ENCODE data around the gene OMD.
"Not testable (repeated sequence)": the region's sequence is repeated elsewhere in the genome, so short reads cannot be mapped to it uniquely, and the experiment has no call there.

OMD gene

GRCh38 chr9:92424340-92424739 lies at the start of gene OMD:
Gene OMD (minus strand): TSS chr9:92424471. CDS start chr9:92417558, 6,913 bp downstream.
- no peak for DNase-seq

GRCh38 chr9:92468206-92468605 lies 43.9 kb upstream of the OMD start:
- no peak for DNase-seq

GRCh38 chr9:92467511-92467910 lies 43.2 kb upstream of the OMD start:
- no peak for DNase-seq

GRCh38 chr9:92467041-92467440 lies 42.8 kb upstream of the OMD start:
- no peak for DNase-seq

- no peak for DNase-seq
Measured at GRCh38 chr9:92463984-92464383, 39.7 kb upstream of the OMD start.

- no peak for DNase-seq
Measured at GRCh38 chr9:92463387-92463786, 39.1 kb upstream of the OMD start.

- no peak for DNase-seq
Measured at GRCh38 chr9:92457576-92457975, 33.3 kb upstream of the OMD start.

- DNase-seq = no peak
Measured at GRCh38 chr9:92455217-92455616, 30.9 kb upstream of the OMD start.

- no peak for DNase-seq
Measured at GRCh38 chr9:92446536-92446935, 22.3 kb upstream of the OMD start.

GRCh38 chr9:92444841-92445240 lies 20.6 kb upstream of the OMD start:
- DNase-seq = no peak

- no peak for DNase-seq
Measured at GRCh38 chr9:92440751-92441046, 16.4 kb upstream of the OMD start.

- DNase-seq = no peak
Measured at GRCh38 chr9:92439921-92440750, 15.9 kb upstream of the OMD start.

GRCh38 chr9:92438900-92439526 lies 14.7 kb upstream of the OMD start:
- DNase-seq = no peak

GRCh38 chr9:92435263-92435662 lies 11.0 kb upstream of the OMD start:
- DNase-seq = no peak

GRCh38 chr9:92432972-92433548 lies 8.8 kb upstream of the OMD start:
- no peak for DNase-seq

GRCh38 chr9:92432350-92432749 lies 8.1 kb upstream of the OMD start:
- no peak for DNase-seq

GRCh38 chr9:92429836-92430235 lies 5.6 kb upstream of the OMD start:
- no peak for DNase-seq

GRCh38 chr9:92426501-92427145 lies 2.4 kb upstream of the OMD start:
- no peak for DNase-seq

GRCh38 chr9:92425474-92425873 lies 1.2 kb upstream of the OMD start:
- DNase-seq = no peak

GRCh38 chr9:92423612-92424011 lies 659 bp downstream of the OMD start:
- DNase-seq = no peak

- DNase-seq = no peak
Measured at GRCh38 chr9:92422611-92423338, 1.5 kb downstream of the OMD start.

- no peak for DNase-seq
Measured at GRCh38 chr9:92414566-92414965, 9.7 kb downstream of the OMD start.

- not testable (repeated sequence) for DNase-seq
Measured at GRCh38 chr9:92411157-92411556, 13.1 kb downstream of the OMD start.

All from stimulated activated CD4-positive, alpha-beta T cell treated with anti-CD3 and anti-CD28 coated beads, Interleukin-2, amount 100 ng/mL, for 48 hours (primary cell).